Neural progenitor cell (in vitro differentiated cells): ENCODE results near the gene DIDO1.

ENCODE experiments used
- EZH2 ChIP-seq: fragments of 200-600 bp; sonication (generic); IDR thresholded peaks from 2 replicates; pipeline ENCODE4 v1.6.1; 2017; ENCODE audit warnings: antibody characterized with exemption, mild to moderate bottlenecking, moderate library complexity
- TF ChIP-seq, protein P1 (sequence below): fragments of 200-600 bp; sonication (generic); IDR thresholded peaks from 2 replicates; pipeline ENCODE4 v1.5.1; 2017; ENCODE audit warnings: antibody characterized with exemption, mild to moderate bottlenecking

DNA sequence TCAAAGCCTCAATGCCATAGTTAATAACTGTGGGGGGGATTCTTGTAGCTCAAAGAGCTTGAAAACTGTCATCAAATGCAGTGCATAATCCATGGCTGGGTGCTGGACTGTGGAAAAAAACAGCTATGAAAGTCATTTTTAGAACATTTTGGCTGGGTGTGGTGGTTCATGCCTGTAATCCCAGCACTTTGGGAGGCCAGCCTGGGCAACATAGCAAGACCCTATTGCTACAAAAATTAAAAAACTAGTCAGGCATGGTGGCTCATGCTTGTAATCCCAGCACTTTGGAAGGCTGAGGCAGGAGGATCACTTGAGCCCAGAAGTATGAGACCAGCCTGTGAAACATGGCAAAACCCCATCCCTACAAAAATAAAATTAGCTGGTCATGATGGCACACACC, 76.9 kb downstream of the DIDO1 start:
- TF ChIP-seq, protein P1, sequence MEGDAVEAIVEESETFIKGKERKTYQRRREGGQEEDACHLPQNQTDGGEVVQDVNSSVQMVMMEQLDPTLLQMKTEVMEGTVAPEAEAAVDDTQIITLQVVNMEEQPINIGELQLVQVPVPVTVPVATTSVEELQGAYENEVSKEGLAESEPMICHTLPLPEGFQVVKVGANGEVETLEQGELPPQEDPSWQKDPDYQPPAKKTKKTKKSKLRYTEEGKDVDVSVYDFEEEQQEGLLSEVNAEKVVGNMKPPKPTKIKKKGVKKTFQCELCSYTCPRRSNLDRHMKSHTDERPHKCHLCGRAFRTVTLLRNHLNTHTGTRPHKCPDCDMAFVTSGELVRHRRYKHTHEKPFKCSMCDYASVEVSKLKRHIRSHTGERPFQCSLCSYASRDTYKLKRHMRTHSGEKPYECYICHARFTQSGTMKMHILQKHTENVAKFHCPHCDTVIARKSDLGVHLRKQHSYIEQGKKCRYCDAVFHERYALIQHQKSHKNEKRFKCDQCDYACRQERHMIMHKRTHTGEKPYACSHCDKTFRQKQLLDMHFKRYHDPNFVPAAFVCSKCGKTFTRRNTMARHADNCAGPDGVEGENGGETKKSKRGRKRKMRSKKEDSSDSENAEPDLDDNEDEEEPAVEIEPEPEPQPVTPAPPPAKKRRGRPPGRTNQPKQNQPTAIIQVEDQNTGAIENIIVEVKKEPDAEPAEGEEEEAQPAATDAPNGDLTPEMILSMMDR: no peak
- no peak for TF ChIP-seq EZH2
